Thyroid gland (tissue), 4 donors: Measurements from ENCODE around the gene HHATL. TPM values are rescaled to one million over a fixed set of nuclear protein-coding genes. Genes with fewer than 3 reads are reported as not detected.
"Not testable (repeated sequence)": the region's sequence is repeated elsewhere in the genome, so short reads cannot be mapped to it uniquely, and the experiment has no call there.

ENCODE experiments used
- DNase-seq, 2 donors: peaks; one replicate each; pipeline ENCODE4 v3.0.0-alpha.2; 2019
- H3K27ac ChIP-seq, 3 donors: fragments of 200-600 bp; sonication (generic); 1 replicate in 2 of 3; 2 replicates in 1 of 3; pipeline ENCODE4 v1.5.1; 2016 to 2019; ENCODE audit warnings: mild to moderate bottlenecking in 1 of 3, moderate library complexity in 1 of 3
- H3K27me3 ChIP-seq: fragments of 200-600 bp; sonication (generic); one replicate; pipeline ENCODE4 v1.5.1; 2019
- H3K36me3 ChIP-seq, 2 donors: fragments of 200-600 bp; sonication (generic); one replicate each; pipeline ENCODE4 v1.5.1; 2016 to 2019
- H3K4me1 ChIP-seq, 2 donors: fragments of 200-600 bp; sonication (generic); one replicate each; pipeline ENCODE4 v1.5.1; 2017 to 2019
- H3K4me3 ChIP-seq, 3 donors: fragments of 200-600 bp; sonication (generic); replicated peaks in 1 of 3; 1 replicate in 2 of 3; 2 replicates in 1 of 3; pipeline ENCODE4 v1.5.1; 2016; ENCODE audit warnings: mild to moderate bottlenecking in 1 of 3
- H3K9me3 ChIP-seq: fragments of 200-600 bp; sonication (generic); one replicate; pipeline ENCODE4 v1.5.1; 2017
- CTCF ChIP-seq, 6 experiments: fragments of 200-600 bp in 3 of 6; fragments of 450-650 bp in 3 of 6; sonication (generic) in 3 of 6; IDR thresholded peaks; one replicate each; pipeline ENCODE4 v1.5.1; 2016 to 2019; ENCODE audit warnings: antibody characterized with exemption in 6 of 6, mild to moderate bottlenecking in 2 of 6, inconsistent platforms in 1 of 6, moderate library complexity in 1 of 6
- POLR2A ChIP-seq, 2 donors: fragments of 450-650 bp; IDR thresholded peaks; one replicate each; pipeline ENCODE4 v1.6.1; 2017; ENCODE audit warnings: antibody characterized with exemption in 2 of 2, mild to moderate bottlenecking in 2 of 2, moderate library complexity in 1 of 2
- WGBS, 2 donors: methylation state at CpG; one replicate each; pipeline ENCODE4 v1.1.5; 2017; 5-methylcytosine and 5-hydroxymethylcytosine counted together
- intact Hi-C: fragments of 100-400 bp; cut with DNase I; formaldehyde crosslinking; loops from one replicate; pipeline ENCODE4 v1.15.1; 2023
- total RNA-seq, 4 donors: library from RNA; depleted of rRNA; stranded (reverse); fragments of >200 nt; gene quantifications; one replicate each; pipeline ENCODE4 v1.2.3, GENCODE V29; 2016

HHATL gene
- total RNA-seq, 4 donors from 2014 or later: 15.7 to 64.1 (median 32.4) TPM

- H3K4me3 ChIP-seq: no peak overlapping the region
- intact Hi-C loops: no loop called here
- no peaks in the 10 kb centered on the region for H3K27me3 ChIP-seq
- no peaks in the 10 kb centered on the region for H3K36me3 ChIP-seq
- TF ChIP-seq CTCF (IDR thresholded peaks at IDR 0.05) (no peak), POLR2A (IDR thresholded peaks at IDR 0.05) (no peak)
- 22 to 27% methylated on average over 3 of the region's 3 CpGs for WGBS, 2 donors
- peak; percentile 49 to 51 for DNase-seq
- H3K27ac ChIP-seq: no peak overlapping the region
- peaks cover 5 to 17% of the 10 kb centered on the region in 2 donors for H3K4me1 ChIP-seq
- H3K9me3 ChIP-seq: no peaks in the 10 kb centered on the region
These were observed 25.5 kb upstream of the HHATL start for GRCh38 chr3:42728056-42728455.

- Histone ChIP-seq H3K27ac (no peak overlapping the region), H3K36me3 (no peaks in the 10 kb centered on the region), H3K27me3 (no peaks in the 10 kb centered on the region), H3K9me3 (no peaks in the 10 kb centered on the region), H3K4me3 (no peak overlapping the region), H3K4me1 (peaks cover 5 to 17% of the 10 kb centered on the region in 2 donors)
- no peak for DNase-seq
- WGBS, 2 donors: 91 to 96% methylated on average over 2 of the region's 2 CpGs
- intact Hi-C loops: no loop called here
- TF ChIP-seq POLR2A (IDR thresholded peaks at IDR 0.05) (no peak), CTCF (IDR thresholded peaks at IDR 0.05) (no peak)
These were observed 22.9 kb upstream of the HHATL start for GRCh38 chr3:42725454-42725853.

GRCh38 chr3:42723219-42723618, 20.6 kb upstream of the HHATL start:
- no peaks in the 10 kb centered on the region for H3K36me3 ChIP-seq
- no peaks in the 10 kb centered on the region for H3K9me3 ChIP-seq
- WGBS, 2 donors: 98% methylated on average over 2 of the region's 2 CpGs
- no peak overlapping the region for H3K4me3 ChIP-seq
- peaks cover 5 to 6% of the 10 kb centered on the region in 2 donors for H3K4me1 ChIP-seq
- no peak overlapping the region for H3K27ac ChIP-seq
- no peak for DNase-seq
- intact Hi-C loops: no loop called here
- TF ChIP-seq POLR2A (IDR thresholded peaks at IDR 0.05) (no peak), CTCF (IDR thresholded peaks at IDR 0.05) (no peak)
- no peaks in the 10 kb centered on the region for H3K27me3 ChIP-seq

- H3K27ac ChIP-seq, H3K36me3 ChIP-seq, DNase-seq, intact Hi-C loops, H3K9me3 ChIP-seq, H3K4me1 ChIP-seq, H3K4me3 ChIP-seq, H3K27me3 ChIP-seq: not testable (repeated sequence)
- WGBS, 2 donors: 79 to 87% methylated on average over 3 of the region's 3 CpGs
These were observed 19.8 kb upstream of the HHATL start for GRCh38 chr3:42722442-42722841.

GRCh38 chr3:42721690-42722089, 19.1 kb upstream of the HHATL start:
- Histone ChIP-seq H3K9me3 (no peaks in the 10 kb centered on the region), H3K4me1 (no peaks in the 10 kb centered on the region), H3K27me3 (no peaks in the 10 kb centered on the region), H3K27ac (no peak overlapping the region), H3K4me3 (no peak overlapping the region), H3K36me3 (no peaks in the 10 kb centered on the region)
- intact Hi-C loops: no loop called here
- TF ChIP-seq POLR2A (IDR thresholded peaks at IDR 0.05) (no peak), CTCF (IDR thresholded peaks at IDR 0.05) (no peak)
- no peak for DNase-seq
- 43 to 60% methylated on average over 1 of the region's 1 CpG for WGBS, 2 donors

GRCh38 chr3:42720126-42720525, 17.5 kb upstream of the HHATL start:
- no peak overlapping the region for H3K4me3 ChIP-seq
- H3K36me3 ChIP-seq: no peaks in the 10 kb centered on the region
- no peaks in the 10 kb centered on the region for H3K4me1 ChIP-seq
- H3K27ac ChIP-seq: no peak overlapping the region
- intact Hi-C loops: no loop called here
- 90% methylated on average over 4 of the region's 4 CpGs for WGBS, 2 donors
- no peak for TF ChIP-seq CTCF (IDR thresholded peaks at IDR 0.05)
- no peak for TF ChIP-seq POLR2A (IDR thresholded peaks at IDR 0.05)
- H3K9me3 ChIP-seq: no peaks in the 10 kb centered on the region
- DNase-seq: no peak
- H3K27me3 ChIP-seq: no peaks in the 10 kb centered on the region
